Measurements from ENCODE around the gene MGAT4B.
A peak's percentile ranks its signal among the peaks of the same experiment; 100 is the strongest.

MGAT4B gene

GRCh38 chr5:179834120-179834519 is 27.5 kb upstream of the MGAT4B start:
- intact Hi-C loops (cut with DNase I; ENCODE audit: low total_unique reads): no loop called here
- Histone ChIP-seq H3K9me3 (no peaks in the 10 kb centered on the region), H3K27ac (no peak overlapping the region), H3K4me3 (no peak overlapping the region), H3K36me3 (peaks cover 85 to 96% (median 86%) of the 10 kb centered on the region in 3 donors), H3K4me1 (peaks cover 0 to 8% (median 3%) of the 10 kb centered on the region in 4 donors), H3K27me3 (no peaks in the 10 kb centered on the region)
- TF ChIP-seq CTCF (IDR thresholded peaks at IDR 0.05): no peak
- DNase-seq: no peak

- Histone ChIP-seq H3K27ac (peak overlapping the region in 1 of 2 donors; percentile 16), H3K4me1 (peaks cover 0 to 12% (median 5%) of the 10 kb centered on the region in 4 donors), H3K9me3 (no peaks in the 10 kb centered on the region), H3K4me3 (no peak overlapping the region), H3K36me3 (peaks cover 89 to 97% (median 90%) of the 10 kb centered on the region in 3 donors), H3K27me3 (no peaks in the 10 kb centered on the region)
- intact Hi-C loops (cut with DNase I; ENCODE audit: low total_unique reads): no loop called here
- DNase-seq: no peak
- TF ChIP-seq CTCF (IDR thresholded peaks at IDR 0.05): no peak
Measured at GRCh38 chr5:179833709-179834070, 27.0 kb upstream of the MGAT4B start.

- no peak overlapping the region for H3K4me3 ChIP-seq
- H3K27ac ChIP-seq: peak overlapping the region in 1 of 2 donors; percentile 16
- peaks cover 90 to 97% (median 93%) of the 10 kb centered on the region in 3 donors for H3K36me3 ChIP-seq
- H3K4me1 ChIP-seq: peaks cover 0 to 17% (median 7%) of the 10 kb centered on the region in 4 donors
- no peak for TF ChIP-seq CTCF (IDR thresholded peaks at IDR 0.05)
- H3K27me3 ChIP-seq: no peaks in the 10 kb centered on the region
- intact Hi-C loops (cut with DNase I; ENCODE audit: low total_unique reads): no loop called here
- no peak for DNase-seq
- no peaks in the 10 kb centered on the region for H3K9me3 ChIP-seq
Measured at GRCh38 chr5:179833056-179833708, 26.5 kb upstream of the MGAT4B start.

GRCh38 chr5:179832039-179832745 is 25.5 kb upstream of the MGAT4B start:
- intact Hi-C loops (cut with DNase I; ENCODE audit: low total_unique reads): no loop called here
- Histone ChIP-seq H3K27ac (no peak overlapping the region), H3K4me3 (no peak overlapping the region), H3K36me3 (peaks cover 88 to 97% (median 93%) of the 10 kb centered on the region in 3 donors), H3K9me3 (no peaks in the 10 kb centered on the region), H3K27me3 (no peaks in the 10 kb centered on the region), H3K4me1 (peaks cover 0 to 27% (median 13%) of the 10 kb centered on the region in 4 donors)
- TF ChIP-seq CTCF (IDR thresholded peaks at IDR 0.05): no peak
- no peak for DNase-seq

GRCh38 chr5:179830818-179831468 is 24.3 kb upstream of the MGAT4B start:
- TF ChIP-seq CTCF (IDR thresholded peaks at IDR 0.05): no peak
- intact Hi-C loops (cut with DNase I; ENCODE audit: low total_unique reads): no loop called here
- no peak overlapping the region for H3K27ac ChIP-seq

More at GRCh38 chr5:179830818-179831468, 24.3 kb upstream of the MGAT4B start:
- H3K4me3 ChIP-seq: no peak overlapping the region
- DNase-seq: no peak
- peaks cover 0 to 40% (median 18%) of the 10 kb centered on the region in 4 donors for H3K4me1 ChIP-seq
- no peaks in the 10 kb centered on the region for H3K27me3 ChIP-seq
- H3K9me3 ChIP-seq: no peaks in the 10 kb centered on the region
- H3K36me3 ChIP-seq: peaks cover 88 to 97% (median 93%) of the 10 kb centered on the region in 3 donors
